HL-60/S4 treated with phorbol 12-myristate 13-acetate at 8.2 ng/mL for 4 days and 3 days (cell line): ENCODE data around the gene HMCN2.
"Not testable (repeated sequence)": the region's sequence is repeated elsewhere in the genome, so short reads cannot be mapped to it uniquely, and the experiment has no call there.

ENCODE experiments used
- in situ Hi-C: fragments of 300-500 bp; cut with MboI; formaldehyde crosslinking; loops from 2 replicates; pipeline ENCODE4 v1.15.0; 2022; ENCODE audit warnings: low sequenced_read_pairs

HMCN2 gene

GRCh38 chr9:130380920-130381469 lies 115.4 kb downstream of the HMCN2 start:
- in situ Hi-C loops: no loop called here

GRCh38 chr9:130381660-130382059 lies 116.1 kb downstream of the HMCN2 start:
- in situ Hi-C loops: no loop called here

- in situ Hi-C loops: no loop called here
These were observed 116.5 kb downstream of the HMCN2 start for GRCh38 chr9:130382096-130382495.

DNA sequence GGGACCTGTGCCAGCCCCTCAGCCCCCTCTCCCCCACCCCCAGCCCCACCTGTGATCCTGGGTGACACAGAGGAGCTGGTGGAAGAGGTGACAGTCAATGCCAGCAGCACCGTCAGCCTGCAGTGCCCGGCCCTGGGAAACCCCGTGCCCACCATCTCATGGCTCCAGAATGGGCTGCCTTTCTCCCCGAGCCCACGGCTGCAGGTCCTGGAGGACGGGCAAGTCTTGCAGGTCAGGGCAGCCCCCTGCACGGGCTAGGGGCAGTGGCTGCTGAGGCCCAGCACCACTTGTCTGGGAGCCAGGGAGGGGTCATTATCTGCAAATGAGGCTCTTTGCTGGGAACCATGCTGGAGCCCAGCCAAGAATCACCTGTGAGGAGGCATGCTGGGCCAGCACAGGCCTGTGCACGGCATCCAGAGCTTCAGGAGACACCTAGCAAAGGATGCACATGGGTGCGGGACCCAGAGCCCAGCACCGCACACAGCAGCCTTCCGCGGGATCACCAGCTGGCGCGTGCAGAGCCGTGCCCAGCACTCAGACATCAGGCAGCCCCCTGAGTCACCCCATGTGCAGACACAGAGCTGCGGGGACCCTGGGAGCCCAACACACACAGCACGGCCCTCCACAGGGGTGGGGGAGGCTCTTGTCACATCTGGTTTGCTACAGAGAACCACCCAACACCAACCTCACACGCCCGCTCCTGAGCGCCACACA lies 117.2 kb downstream of the HMCN2 start:
- in situ Hi-C loops: no loop called here

GRCh38 chr9:130383350-130383715 lies 117.8 kb downstream of the HMCN2 start:
- in situ Hi-C loops: no loop called here

GRCh38 chr9:130383979-130384676 lies 118.6 kb downstream of the HMCN2 start:
- in situ Hi-C loops: no loop called here

- in situ Hi-C loops: no loop called here
These were observed 119.7 kb downstream of the HMCN2 start for GRCh38 chr9:130385257-130385656.

GRCh38 chr9:130387398-130387797 lies 121.8 kb downstream of the HMCN2 start:
- in situ Hi-C loops: no loop called here

- in situ Hi-C loops: no loop called here
These were observed 122.3 kb downstream of the HMCN2 start for GRCh38 chr9:130387905-130388304.

- in situ Hi-C loops: no loop called here
These were observed 124.8 kb downstream of the HMCN2 start for GRCh38 chr9:130390390-130390789.

DNA sequence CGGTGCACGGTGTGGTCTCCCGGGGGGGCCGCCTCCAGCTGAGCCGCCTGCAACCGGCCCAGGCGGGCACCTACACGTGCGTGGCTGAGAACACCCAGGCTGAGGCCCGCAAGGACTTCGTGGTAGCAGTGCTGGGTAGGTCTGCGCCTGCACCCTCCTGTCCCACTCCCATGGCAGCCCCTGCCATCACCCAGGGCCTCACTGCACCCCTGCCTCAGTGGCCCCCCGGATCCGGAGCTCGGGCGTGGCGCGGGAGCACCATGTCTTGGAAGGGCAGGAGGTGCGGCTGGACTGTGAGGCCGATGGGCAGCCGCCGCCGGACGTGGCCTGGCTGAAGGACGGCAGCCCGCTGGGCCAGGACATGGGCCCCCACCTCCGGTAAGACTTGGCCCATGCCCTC lies 125.4 kb downstream of the HMCN2 start:
- in situ Hi-C loops: no loop called here

- in situ Hi-C loops: no loop called here
These were observed 126.3 kb downstream of the HMCN2 start for GRCh38 chr9:130391866-130392265.

DNA sequence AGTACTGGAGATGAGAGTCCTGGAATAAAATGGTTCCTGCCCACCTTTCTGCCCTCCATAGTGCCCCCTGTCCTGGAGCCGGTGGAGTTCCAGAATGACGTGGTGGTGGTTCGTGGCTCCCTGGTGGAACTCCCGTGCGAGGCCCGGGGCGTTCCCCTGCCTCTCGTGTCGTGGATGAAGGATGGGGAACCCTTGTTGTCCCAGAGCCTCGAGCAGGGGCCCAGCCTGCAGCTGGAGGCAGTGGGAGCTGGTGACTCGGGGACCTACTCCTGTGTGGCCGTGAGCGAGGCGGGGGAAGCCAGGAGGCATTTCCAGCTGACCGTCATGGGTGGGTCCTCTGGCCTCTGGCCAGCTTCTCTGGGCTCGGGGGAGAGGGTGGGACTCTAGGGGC lies 128.1 kb downstream of the HMCN2 start:
- in situ Hi-C loops: no loop called here

DNA sequence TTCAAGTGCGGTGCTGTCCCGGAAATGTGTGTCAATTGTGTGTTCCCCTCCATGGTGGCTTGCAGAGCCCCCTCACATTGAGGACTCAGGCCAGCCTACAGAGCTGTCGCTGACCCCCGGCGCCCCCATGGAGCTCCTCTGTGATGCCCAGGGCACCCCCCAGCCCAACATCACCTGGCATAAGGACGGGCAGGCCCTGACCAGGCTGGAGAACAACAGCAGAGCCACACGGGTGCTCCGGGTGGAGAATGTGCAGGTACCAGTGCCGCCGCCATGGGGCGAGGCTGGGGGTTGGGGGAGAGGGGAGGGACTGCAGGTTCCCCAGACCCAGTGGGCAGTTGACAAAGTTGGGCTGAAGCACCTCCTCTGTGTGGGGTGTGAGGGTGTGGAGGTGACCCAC lies 128.8 kb downstream of the HMCN2 start:
- in situ Hi-C loops: no loop called here

DNA sequence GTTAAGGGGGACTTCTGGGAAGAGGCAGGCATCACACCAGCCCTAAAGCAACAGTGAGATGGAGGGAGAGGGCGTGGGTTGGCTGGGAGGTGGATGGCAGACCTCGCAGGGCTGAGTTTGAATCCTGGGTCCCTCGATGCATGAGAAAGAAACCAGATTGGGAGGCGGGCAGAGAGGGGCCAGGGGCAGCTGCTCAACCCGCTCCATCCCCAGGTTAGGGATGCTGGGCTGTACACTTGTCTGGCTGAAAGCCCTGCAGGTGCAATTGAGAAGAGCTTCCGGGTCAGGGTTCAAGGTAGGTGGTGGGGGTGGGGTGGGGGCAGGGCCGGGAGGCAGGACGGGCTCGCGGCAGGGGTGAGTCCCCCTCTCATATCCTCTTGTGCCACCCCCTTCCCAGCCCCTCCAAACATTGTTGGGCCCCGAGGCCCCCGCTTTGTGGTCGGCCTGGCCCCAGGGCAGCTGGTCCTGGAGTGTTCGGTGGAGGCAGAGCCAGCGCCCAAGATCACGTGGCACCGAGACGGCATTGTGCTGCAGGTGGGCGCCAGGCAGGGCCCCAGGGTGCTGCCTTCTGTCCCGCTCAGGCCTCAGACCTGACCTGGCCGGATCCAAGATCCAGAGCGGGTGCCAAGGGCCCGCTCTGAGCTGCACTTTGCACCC lies 129.4 kb downstream of the HMCN2 start:
- in situ Hi-C loops: no loop called here

- in situ Hi-C loops: no loop called here
These were observed 130.4 kb downstream of the HMCN2 start for GRCh38 chr9:130395810-130396435.

DNA sequence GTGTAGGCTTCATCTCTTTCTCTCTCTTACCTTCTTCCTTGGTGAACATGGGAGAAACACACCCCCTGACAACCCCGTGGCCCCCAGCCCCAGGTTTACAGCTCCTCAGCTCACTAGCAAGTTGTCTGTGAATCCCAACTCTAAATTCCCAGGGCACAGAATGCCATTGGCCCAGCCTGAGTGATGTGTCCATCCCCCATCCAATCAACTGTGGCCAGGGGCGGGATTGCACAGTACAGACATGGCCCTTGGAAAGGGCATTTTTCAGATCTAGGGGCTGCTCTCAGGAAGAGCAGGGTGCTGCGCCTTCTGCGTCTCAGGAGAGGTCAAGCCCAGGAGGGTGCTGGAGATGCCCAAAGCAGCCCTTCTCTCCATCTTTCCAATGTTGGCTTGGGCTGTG lies 131.0 kb downstream of the HMCN2 start:
- in situ Hi-C loops: no loop called here

GRCh38 chr9:130398487-130399240 lies 133.1 kb downstream of the HMCN2 start:
- in situ Hi-C loops: no loop called here

GRCh38 chr9:130399768-130400167 lies 134.2 kb downstream of the HMCN2 start:
- in situ Hi-C loops: no loop called here

GRCh38 chr9:130400870-130401269 lies 135.3 kb downstream of the HMCN2 start:
- in situ Hi-C loops: no loop called here

DNA sequence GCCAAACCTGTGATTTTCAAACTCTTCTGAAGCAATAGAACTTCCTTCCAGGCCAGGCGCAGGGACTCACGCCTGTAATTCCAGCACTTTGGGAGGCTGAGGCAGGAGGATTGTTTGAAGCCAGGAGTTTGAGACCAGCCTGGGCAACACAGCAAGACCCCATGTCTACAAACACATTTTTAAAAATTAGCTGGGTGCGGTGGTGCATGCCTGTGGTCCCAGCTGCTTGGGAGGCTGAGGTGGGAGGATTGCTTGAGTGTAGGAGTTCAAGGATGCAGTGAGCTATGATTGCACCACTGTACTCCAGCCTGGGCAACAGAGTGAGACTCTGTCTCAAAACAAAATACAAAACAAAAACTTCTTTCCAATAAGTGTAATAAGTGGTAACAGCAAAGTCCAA lies 136.2 kb downstream of the HMCN2 start:
- in situ Hi-C loops: not testable (repeated sequence)
